ENCODE results near the gene ALKBH5.

Gene ALKBH5

DNA sequence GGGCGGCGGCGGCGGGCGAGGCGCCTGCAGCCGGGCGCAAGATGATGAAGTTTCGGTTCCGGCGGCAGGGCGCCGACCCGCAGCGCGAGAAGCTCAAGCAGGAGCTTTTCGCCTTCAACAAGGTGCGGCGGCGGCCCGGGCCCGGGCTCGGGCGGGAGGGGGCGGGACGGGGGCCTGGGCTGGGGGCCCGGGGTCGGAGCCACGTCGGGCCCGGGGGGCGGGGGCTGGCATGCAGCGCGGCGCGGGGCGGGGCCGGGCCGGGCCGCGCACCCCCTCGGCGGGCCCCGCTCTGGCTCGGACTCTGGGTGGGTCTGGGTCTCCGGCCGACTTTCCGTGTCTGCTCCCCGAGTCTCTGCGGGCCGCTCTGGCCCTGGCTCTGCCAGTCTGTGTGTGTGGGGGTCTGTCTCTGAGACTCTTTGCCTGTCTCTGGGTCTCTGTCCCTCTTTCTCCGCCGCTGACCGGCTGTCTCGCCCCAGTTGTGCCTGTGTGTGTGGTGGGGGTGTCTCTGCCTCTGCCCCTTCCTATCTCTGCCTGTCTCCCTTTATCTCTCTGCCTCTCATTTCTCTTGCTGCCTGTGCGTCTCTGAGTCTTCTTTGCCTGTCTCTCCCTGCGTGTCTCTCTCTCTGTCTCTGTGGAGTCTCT is 42.1 kb downstream of the ALKBH5 start:
- DNase-seq: no peak

DNA sequence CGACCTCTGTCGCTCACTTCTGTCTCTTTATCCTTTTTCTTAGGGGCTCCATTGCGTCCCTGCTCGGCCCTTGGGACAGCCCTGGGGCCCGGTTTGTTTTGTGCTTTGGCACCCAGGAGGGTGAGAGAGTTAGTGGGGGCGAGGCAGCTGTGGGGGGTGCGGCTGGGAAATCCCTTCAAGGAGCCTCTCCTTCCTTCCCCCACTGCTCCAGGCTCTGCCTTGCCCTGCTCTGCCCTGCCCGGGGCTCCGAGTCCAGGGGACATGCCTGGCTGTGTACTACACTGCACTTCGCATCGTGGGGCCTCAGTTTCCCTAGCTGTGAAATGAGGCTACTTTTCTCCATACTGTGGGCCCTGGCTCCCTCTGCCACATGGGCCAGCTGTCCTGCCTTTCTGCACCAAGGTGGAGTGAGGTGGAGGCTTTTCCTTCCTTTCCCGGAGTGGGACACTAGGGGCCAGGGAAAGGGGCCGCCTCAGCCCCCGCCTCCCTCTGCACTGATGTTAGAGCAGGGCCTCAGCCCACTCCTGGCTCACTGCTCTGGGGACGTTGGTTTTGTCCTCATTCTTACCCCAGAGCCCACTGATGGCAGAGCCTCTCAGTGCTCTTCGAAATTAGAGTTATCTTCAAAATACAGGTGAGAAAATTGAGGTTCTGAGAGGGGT is 42.8 kb downstream of the ALKBH5 start:
- no peak for DNase-seq

DNA sequence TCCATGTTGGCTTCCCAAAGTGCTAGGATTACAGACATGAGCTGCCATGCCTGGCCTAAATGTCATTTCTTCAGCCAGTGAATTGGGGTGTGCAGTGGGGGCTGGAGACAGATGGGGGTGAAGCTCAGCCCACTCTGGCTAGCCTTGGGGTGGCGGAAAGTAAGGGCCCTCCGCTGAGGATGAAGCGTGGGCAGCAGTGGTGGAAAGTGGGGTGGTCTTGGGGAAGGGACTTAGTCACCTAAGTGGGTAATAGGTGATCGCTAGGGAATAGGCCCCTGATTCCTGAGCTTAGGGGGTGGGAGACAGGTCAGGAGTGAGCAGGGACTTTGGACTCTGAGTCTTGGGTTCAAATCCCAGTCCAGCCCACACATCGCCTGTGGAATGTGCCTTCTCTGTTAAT is 44.0 kb downstream of the ALKBH5 start:
- DNase-seq: no peak

DNA sequence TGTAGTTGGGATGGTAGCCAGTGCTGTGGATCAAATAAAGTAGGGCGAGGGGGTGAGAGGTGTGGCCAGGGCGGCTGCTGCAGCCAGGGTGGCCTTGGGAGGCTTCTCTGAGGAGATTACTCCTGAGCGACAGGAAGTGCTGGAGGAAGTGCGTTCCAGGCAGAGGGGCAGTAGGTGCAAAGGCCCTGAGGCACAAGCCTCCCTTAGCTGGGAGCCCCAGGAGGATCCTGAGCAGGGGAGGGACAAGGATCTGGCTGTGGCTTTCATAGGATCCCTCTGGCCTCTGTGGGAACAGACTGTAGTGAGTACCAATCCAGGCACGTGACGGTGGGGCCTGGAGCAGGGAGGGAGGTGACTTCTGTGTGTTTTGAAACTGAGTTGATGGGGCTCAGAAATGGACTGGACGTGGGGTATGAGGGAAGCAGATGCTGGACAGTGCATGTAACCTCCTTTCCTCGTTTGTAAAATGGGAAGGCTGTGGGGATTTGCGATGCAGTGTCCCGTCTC is 44.6 kb downstream of the ALKBH5 start:
- DNase-seq: no peak

DNA sequence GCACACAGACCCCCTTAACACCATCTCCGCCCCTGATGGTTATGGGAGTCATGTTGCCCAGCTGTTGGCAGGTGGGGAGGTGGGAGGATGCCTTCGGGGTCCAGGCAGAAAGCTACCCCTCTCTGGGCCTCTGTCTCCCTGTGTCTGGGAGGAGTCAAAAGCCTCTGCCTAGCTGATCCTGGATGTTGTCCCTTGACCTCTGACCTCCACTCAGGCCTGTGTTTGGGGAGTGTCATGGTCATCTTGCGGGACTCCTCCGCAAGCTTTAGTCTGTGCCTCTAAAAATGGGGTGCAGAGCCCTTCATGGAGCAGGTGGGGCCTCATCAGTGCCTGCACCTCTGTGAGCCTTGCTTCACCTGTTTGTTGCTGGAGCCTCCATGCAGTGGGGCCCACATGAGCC is 45.6 kb downstream of the ALKBH5 start:
- DNase-seq: no peak

DNA sequence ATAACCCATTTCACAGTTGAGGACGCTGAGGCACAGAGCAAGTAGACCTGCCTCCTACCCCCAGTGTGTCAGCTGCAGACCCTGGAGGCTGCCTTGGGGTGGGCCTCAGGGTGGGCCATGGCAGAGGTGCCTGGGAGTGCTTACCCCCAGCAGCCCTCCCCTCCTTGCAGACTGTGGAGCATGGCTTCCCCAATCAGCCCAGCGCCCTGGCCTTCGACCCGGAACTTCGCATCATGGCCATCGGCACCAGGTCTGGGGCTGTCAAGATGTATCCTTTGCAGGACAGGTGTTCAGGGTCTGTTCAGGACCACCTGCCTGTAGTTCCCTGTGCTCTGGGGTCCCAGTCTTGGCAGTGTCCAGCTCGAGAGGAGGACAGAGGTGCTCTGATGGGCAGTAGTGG is 46.1 kb downstream of the ALKBH5 start:
- no peak for DNase-seq

DNA sequence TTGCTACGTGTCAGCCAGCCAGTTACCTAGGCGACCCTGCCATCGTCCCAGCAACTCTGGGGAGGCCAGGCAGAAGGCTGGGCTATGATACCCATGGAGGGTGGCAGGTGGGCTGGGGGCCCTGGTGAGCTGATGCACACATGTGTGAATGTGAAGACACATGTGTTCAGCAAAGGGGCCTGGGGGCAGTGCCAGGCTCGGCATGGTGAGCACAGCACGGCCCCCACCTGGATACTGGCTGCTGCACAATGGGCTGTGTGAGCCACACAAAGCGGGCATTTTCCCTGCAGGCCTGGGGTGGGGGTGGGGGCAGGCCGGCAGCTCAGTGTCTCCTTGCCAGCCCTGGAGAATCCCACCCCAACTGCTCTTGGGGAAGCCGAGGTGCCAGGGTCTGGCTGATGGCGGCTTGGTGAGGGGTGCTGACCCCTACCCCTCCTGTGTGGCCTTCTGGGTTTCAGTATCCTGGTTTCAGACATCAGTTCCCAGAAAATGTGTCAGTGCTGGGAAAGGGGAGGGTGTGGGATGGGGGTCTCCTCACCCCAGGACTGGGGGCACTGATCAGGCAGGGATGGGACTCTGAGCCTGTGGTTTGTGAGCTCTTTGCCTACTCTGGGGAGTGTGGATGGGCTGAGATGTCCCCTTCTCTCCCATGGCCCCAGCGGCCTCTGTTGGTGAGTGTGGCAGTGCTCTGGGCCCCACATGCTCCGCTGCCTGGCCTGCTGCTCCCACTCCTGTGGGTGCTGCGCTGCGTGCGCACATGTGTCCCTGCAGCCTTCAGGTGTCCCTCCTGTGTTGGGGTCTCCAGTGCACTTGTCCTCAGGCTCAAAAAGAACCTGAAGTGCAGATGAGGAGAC is 46.9 kb downstream of the ALKBH5 start:
- DNase-seq: no peak

DNA sequence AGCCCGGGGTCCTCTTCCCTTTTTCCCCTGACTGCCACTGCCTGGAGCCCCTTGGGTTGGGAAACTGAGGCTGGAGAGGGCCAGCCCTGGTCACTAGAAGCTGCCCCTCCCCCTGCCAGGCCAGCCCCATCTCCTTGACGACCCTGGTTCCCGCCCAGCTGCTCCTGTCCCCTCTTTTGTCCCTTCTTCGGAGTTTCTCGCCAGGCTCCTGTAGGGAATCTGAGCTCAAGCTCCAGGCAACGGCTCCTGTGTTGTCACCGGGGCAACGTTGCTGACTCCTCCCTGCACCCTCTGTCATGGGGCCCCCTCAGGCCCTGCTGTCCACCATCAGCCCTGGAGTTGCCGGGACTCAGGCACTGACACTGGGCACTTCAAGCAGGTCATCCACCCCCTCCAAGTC is 47.5 kb downstream of the ALKBH5 start:
- DNase-seq: peak; percentile 17

DNA sequence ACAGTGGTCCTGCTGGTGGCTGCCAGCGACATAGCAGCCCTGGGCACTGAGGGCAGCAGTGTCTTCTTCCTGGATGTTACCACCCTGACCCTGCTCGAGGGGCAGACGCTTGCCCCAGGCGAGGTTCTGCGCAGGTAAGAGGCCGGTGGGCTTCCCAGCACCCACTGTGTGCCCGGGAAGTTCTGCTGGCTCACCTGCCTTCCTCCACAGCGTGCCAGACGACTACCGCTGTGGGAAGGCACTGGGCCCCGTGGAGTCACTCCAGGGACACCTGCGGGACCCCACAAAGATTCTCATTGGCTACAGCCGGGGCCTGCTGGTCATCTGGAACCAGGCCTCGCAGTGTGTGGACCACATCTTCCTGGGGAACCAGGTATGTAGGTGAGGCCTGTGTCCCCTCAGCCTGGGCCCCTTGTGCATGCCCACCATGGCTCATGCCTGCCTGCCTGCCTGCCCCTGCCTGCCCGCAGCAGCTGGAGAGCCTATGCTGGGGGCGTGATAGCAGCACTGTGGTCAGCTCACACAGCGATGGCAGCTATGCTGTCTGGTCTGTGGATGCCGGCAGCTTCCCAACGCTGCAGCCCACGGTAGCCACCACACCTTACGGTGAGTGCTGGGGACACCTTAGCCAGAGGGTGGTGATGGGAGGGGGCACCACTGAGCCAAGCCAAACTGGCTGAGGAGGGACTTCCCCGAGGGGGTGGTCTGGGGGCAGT is 50.3 kb downstream of the ALKBH5 start:
- DNase-seq: no peak

DNA sequence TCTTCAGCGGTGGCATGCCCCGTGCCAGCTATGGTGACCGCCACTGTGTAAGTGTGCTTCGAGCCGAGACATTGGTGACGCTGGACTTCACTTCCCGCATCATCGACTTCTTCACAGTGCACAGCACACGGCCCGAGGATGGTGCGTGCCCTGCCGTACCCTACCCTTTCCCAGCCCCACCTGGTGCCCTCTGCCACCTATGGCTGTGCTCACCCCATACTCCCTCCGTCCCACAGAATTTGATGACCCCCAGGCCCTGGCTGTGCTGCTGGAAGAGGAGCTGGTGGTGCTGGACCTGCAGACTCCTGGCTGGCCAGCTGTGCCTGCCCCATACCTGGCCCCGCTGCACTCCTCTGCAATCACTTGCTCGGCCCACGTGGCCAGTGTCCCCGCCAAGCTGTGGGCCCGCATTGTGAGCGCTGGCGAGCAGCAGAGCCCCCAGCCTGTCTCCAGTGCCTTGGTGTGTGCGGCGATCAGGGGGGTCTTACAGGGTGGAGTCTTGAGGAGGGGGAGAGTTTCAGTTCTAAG is 51.3 kb downstream of the ALKBH5 start:
- DNase-seq: no peak

DNA sequence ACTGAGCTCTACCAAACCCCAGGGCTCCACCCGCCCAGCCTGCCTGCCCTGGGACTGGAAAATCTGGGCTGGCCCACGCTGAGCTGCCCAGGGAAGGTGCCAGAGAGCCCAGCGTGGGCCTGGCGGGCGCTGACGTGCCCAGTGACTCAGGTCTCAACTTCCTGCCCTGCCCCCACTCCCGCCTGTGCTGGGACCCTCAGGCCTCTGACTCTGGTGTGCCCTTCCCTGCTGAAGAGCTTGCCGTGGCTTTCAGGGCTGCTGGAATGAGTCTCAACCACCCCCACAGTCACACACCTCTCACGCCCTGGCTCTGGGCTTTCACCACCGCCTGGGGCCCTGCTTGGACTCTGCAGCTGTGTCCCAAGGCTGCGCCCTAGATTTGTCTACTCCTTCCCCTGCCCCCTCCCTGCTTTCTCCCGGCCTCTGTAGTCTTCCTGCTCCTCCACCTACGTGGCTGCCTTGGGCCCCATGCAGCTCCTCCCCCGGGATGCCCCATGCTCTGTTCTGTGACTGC is 52.2 kb downstream of the ALKBH5 start:
- no peak for DNase-seq

DNA sequence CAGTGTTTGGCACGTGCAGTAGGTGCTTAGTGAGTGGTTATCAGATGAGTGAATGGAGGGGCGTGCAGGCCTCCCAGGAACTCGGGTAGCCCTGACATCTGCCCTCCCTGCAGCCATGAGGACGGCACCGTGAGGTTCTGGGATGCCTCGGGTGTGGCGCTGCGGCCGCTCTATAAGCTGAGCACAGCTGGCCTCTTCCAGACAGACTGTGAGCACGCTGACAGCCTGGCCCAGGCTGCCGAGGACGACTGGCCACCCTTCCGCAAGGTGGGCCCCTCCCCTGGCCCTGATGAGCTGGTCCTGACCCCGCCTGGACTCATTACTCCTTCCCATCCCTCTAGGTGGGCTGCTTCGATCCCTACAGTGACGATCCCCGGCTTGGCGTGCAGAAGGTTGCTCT is 52.9 kb downstream of the ALKBH5 start:
- no peak for DNase-seq

DNA sequence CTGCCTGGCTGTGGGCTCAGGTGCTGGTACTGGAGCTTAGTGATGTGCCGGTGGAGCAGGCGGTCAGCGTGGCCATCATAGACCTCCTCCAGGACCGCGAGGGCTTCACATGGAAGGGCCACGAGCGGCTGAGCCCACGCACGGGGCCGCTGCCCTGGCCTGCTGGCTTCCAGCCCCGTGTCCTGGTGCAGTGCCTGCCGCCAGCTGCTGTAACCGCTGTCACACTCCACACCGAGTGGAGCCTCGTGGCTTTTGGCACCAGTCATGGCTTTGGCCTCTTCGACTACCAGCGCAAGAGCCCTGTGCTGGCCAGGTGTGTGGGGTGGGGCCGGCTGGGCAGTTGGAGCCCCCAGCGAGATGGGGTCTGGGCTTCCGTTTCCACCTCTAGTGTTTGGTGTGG is 53.8 kb downstream of the ALKBH5 start:
- DNase-seq: no peak

DNA sequence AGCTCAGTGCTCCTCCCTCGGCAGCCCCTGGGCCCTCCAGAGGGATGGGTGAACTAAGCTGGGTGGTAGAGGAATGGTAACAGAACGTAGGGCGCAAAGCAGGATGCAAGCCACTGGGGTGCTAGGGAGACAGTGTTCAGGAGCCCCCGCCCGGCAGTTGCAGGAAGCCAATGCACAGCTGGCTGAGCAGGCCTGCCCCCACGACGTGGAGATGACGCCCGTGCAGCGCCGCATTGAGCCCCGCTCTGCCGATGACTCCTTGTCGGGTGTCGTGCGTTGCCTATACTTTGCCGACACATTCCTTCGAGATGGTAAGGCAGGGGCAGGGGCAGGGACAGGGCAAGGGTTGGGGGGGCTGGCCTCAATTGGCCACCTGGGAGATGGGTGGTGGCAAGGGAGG is 54.7 kb downstream of the ALKBH5 start:
- no peak for DNase-seq

DNA sequence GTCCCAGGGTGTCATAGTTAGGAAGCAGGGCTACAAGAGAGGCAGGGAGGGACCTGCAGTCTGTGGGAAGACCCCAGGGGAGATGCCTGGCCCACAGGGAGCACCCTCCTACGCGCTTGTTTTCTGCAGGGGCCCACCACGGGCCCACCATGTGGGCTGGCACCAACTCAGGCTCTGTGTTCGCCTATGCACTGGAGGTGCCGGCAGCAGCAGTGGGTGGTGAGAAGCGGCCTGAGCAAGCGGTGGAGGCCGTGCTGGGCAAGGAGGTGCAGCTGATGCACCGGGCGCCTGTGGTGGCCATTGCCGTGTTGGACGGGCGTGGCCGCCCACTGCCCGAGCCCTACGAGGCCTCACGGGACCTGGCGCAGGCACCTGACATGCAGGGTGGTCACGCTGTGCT is 56.8 kb downstream of the ALKBH5 start:
- no peak for DNase-seq

DNA sequence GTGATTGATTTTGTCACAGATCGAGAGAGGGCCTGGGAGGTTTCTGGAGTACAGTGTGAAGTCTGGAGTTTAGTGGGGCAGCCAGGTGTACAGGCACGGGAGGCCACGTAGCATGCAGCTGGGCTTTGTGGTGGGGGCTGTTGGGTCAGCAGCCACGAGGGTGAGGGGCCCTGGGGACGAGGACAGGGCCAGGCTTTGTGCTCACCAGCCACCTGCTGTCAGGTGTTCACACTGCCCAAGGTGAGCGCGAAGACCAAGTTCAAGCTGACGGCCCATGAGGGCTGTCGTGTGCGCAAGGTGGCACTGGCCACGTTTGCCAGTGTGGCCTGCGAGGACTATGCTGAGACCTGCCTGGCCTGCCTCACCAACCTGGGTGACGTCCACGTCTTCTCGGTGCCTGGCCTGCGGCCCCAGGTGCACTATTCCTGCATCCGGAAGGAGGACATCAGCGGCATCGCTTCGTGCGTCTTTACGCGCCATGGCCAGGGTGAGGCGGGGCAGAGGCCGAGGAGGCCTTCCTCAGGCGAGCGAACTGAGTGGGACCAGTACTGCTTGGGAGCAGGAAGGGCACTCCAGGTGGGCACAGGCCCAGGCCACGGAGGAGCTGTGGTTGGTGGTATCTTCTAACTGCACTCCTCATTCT is 57.7 kb downstream of the ALKBH5 start:
- DNase-seq: no peak

DNA sequence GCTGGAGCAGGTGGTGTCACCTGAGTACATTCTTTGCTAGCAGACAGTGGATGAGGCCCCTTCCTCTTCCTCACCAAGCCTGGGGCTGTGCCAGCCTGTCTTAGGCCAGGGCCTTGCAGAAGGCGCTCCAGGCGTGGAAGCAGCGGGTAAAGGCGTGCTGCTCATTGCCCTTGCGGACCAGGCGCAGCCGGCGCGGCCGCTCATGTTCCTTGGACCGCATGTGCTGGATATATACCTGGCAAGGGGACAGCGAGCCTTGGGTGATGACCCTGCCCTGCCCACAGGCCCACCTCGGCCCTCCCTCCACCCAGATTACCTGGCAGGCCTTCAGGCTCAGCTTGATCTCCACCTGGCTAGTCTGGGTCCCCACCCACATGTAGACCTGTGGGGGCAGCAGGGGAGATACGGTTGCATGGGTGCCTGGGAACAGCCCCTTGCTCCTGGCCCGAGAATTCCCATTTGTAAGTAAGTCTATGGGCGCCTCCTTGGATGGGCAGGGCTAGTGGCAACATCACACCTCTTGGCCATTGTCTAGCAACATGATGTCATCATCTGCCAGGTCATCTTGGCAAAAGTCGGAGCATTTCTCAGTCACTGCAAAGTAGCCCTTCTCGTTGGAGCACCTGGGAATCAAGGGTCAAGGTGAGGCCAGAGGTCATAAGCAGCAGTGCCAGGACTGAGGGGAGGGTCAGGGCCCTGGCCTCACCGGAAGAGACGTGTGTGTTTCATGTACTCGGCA is 61.6 kb downstream of the ALKBH5 start:
- no peak for DNase-seq

DNA sequence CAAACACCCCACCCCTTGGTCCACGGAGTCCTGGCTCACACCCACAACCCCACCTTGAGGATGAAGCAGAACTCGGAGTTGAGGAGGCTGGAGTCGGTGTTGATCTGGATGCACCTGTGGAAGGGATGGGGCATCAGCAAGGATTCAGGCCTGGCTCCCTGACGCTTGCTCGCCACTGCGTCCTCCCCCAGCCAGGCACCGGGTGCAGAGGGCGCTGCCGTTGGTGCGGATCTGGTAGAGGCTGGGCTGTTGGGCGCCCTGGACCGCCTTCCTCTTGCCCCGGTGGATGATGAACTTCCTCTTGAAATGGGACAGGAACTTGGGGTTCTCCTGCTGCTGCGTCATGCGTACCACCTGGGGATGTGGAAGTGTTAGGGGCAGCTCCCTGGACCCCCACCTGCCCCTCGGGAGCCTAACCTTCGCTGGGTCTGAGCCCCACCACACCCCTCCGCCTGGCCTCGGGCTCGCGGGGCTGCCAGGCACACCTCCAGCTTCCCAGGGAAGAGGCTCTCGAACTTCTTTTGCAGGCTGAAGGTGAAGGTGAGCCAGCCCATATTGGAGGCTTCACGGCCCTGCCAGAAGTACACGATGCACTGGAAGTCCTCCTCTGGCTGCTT is 62.6 kb downstream of the ALKBH5 start:
- DNase-seq: no peak

DNA sequence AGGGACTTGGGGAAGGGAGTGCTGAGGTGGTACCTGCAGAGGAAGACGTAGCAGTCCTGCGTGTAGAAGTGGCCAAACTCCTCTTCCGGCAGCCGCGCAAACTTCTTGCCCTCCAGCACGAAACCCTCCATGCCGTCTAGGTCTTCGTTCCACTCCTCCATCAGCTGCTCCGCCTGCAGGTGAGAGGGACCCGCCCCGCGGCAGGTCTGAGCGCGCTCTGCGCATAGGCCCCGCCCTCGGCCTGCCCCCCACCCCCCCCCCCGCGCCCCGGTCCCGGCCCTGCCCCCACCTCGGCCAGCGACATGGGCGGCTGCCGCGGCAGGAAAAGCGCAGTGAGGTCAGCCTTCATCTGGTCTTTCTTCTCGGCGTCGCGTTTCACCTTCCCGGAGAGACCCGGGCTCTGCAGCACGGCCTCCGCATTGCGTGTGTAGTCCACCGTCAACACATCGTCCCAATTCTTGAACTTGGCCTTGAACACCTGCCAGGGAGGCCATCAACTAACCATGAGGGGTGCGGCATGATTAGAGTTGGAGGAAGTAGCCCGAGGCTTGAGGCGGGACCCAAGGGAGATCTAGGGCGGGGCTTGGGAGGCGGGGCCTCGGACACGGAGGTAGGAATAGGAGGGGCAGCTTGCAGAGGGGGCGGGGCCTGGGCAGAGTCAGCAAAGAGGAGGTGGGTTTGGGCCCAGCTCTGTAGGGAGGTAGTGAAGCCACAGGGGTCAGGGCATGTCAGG is 63.4 kb downstream of the ALKBH5 start:
- peak; percentile 89 for DNase-seq

DNA sequence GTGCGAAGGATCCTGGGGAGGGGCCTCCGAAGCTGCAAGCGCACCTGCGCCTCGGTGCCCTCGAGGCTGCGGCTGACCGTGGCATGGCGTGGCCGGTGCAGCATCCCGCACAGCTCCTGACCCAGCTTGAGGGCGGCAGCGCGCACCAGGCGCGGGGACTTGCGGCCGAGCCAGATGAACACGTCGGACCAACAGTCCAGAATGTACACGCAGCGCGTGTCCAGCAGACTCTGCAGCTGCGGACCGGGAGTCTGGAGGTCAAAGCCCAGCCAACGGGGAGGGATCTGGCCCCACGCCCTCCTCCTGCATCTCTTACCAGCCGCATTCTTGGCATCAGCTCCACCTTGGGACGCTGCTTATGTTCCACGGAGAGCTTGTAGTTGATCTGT is 64.0 kb downstream of the ALKBH5 start:
- no peak for DNase-seq
